ENCODE data around the gene BRINP2. TPM values are rescaled to one million over a fixed set of nuclear protein-coding genes. Genes with fewer than 3 reads are reported as not detected.

Gene BRINP2
- polyA plus RNA-seq, 3 donors: not detected

DNA sequence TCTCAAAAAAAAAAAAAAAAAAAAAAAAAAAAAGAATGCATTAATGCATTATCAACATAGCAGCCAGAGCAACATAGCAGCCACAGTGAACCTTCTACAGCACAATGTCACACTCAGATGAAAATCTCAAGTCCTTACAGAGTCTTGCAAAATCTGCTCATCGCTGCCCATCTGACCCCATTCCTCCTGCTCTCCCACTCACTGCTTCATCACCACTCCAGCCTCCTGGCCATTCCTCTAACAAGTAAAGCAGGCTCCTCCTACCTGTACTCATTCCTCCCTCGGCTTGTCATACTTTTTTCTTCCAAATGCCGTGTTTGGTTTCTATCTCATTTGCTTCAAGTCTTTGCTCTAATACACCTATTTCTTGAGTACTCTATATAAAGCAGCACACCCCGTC lies 29.5 kb downstream of the BRINP2 start:
- H3K9ac ChIP-seq (ENCODE audit: insufficient read depth, low read length, poor library complexity, severe bottlenecking): no peak overlapping the region
- intact Hi-C loops (cut with micrococcal nuclease): no loop called here
- no peak overlapping the region for H2AFZ ChIP-seq (ENCODE audit: insufficient read depth, low read depth, low read length, poor library complexity, severe bottlenecking)
- H3K4me3 ChIP-seq (replicated peaks in 1 of 3; ENCODE audit: low read depth in 2 of 3, low read length in 3 of 3): no peak overlapping the region
- Mint-ChIP-seq H3K4me3 (no peak overlapping the region), H3K36me3 (no peaks in the 10 kb centered on the region), H3K4me1 (no peaks in the 10 kb centered on the region), H3K9me3 (peaks cover 0 to 9% (median 6%) of the 10 kb centered on the region in 7 donors), H3K27me3 (ENCODE audit: low read depth in 3 of 3) (no peaks in the 10 kb centered on the region), H3K27ac (no peak overlapping the region)
- no peaks in the 10 kb centered on the region for H3K4me1 ChIP-seq (ENCODE audit: control insufficient read depth in 1 of 2, insufficient read depth in 2 of 2, low read length in 2 of 2)
- no peak overlapping the region for H3K4me2 ChIP-seq (replicated peaks; ENCODE audit: extremely low read depth, low read length, poor library complexity, severe bottlenecking)
- DNase-seq: no peak
- no peaks in the 10 kb centered on the region for H3K36me3 ChIP-seq (replicated peaks in 1 of 2; ENCODE audit: control insufficient read depth in 1 of 2, insufficient read depth in 2 of 2, low read length in 2 of 2)
- 89% methylated on average over 3 of the region's 4 CpGs for WGBS (ENCODE audit: insufficient coverage)
- H3K27me3 ChIP-seq (ENCODE audit: control insufficient read depth in 2 of 2, insufficient read depth in 2 of 2, low read length in 2 of 2): no peaks in the 10 kb centered on the region
- no peaks in the 10 kb centered on the region for H3K79me2 ChIP-seq (ENCODE audit: insufficient read depth, low read length)
- TF ChIP-seq, protein P1, sequence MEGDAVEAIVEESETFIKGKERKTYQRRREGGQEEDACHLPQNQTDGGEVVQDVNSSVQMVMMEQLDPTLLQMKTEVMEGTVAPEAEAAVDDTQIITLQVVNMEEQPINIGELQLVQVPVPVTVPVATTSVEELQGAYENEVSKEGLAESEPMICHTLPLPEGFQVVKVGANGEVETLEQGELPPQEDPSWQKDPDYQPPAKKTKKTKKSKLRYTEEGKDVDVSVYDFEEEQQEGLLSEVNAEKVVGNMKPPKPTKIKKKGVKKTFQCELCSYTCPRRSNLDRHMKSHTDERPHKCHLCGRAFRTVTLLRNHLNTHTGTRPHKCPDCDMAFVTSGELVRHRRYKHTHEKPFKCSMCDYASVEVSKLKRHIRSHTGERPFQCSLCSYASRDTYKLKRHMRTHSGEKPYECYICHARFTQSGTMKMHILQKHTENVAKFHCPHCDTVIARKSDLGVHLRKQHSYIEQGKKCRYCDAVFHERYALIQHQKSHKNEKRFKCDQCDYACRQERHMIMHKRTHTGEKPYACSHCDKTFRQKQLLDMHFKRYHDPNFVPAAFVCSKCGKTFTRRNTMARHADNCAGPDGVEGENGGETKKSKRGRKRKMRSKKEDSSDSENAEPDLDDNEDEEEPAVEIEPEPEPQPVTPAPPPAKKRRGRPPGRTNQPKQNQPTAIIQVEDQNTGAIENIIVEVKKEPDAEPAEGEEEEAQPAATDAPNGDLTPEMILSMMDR (IDR thresholded peaks at IDR 0.05): no peak
- no peaks in the 10 kb centered on the region for H3K9me3 ChIP-seq (replicated peaks in 1 of 2; ENCODE audit: control insufficient read depth in 1 of 2, insufficient read depth in 1 of 2, low read length in 2 of 2)
- H4K20me1 ChIP-seq (ENCODE audit: insufficient read depth, low read length): no peaks in the 10 kb centered on the region
- no peak overlapping the region for H3K27ac ChIP-seq (ENCODE audit: low read depth in 1 of 2, low read length in 2 of 2)

DNA sequence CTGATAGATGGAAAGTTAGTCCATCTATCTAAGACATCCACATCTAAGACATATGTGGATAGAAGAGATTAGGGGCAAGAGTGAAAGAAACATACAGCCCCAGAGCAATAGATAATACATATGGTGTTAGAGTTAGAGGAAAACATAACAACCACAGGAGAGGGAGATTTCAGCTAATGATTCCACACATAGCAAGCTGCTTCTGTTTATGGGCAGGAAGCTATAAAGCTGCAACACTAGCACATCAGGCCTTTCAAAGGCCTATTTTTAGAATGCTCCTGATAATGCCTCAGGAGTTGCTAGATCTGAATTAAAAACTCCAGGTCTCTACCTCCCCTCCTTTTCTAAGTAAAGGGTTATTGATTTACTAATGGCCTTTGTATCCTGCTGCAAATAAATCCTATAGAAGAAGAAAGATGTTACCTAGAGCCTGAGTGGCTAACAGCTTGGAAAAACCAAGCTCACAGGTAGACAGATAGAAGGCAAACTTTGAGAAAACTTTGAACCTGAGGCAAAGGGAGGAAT lies 36.1 kb downstream of the BRINP2 start:
- no peaks in the 10 kb centered on the region for H3K79me2 ChIP-seq (ENCODE audit: insufficient read depth, low read length)
- no peaks in the 10 kb centered on the region for H3K27me3 ChIP-seq (ENCODE audit: control insufficient read depth in 2 of 2, insufficient read depth in 2 of 2, low read length in 2 of 2)
- no peak overlapping the region for H3K9ac ChIP-seq (ENCODE audit: insufficient read depth, low read length, poor library complexity, severe bottlenecking)
- H3K4me2 ChIP-seq (replicated peaks; ENCODE audit: extremely low read depth, low read length, poor library complexity, severe bottlenecking): no peak overlapping the region
- H4K20me1 ChIP-seq (ENCODE audit: insufficient read depth, low read length): no peaks in the 10 kb centered on the region
- no peak overlapping the region for H2AFZ ChIP-seq (ENCODE audit: insufficient read depth, low read depth, low read length, poor library complexity, severe bottlenecking)
- Mint-ChIP-seq H3K4me1 (no peaks in the 10 kb centered on the region), H3K27me3 (ENCODE audit: low read depth in 3 of 3) (peaks cover 0 to 2% (median 0%) of the 10 kb centered on the region in 3 donors), H3K9me3 (peaks cover 0 to 9% (median 5%) of the 10 kb centered on the region in 7 donors), H3K4me3 (no peak overlapping the region), H3K27ac (no peak overlapping the region), H3K36me3 (no peaks in the 10 kb centered on the region)
- H3K36me3 ChIP-seq (replicated peaks in 1 of 2; ENCODE audit: control insufficient read depth in 1 of 2, insufficient read depth in 2 of 2, low read length in 2 of 2): no peaks in the 10 kb centered on the region
- no peak overlapping the region for H3K27ac ChIP-seq (ENCODE audit: low read depth in 1 of 2, low read length in 2 of 2)
- DNase-seq: no peak
- TF ChIP-seq, protein P1 (IDR thresholded peaks at IDR 0.05): no peak
- intact Hi-C loops (cut with micrococcal nuclease): no loop called here
- no peaks in the 10 kb centered on the region for H3K9me3 ChIP-seq (replicated peaks in 1 of 2; ENCODE audit: control insufficient read depth in 1 of 2, insufficient read depth in 1 of 2, low read length in 2 of 2)
- no peak overlapping the region for H3K4me3 ChIP-seq (replicated peaks in 1 of 3; ENCODE audit: low read depth in 2 of 3, low read length in 3 of 3)
- H3K4me1 ChIP-seq (ENCODE audit: control insufficient read depth in 1 of 2, insufficient read depth in 2 of 2, low read length in 2 of 2): no peaks in the 10 kb centered on the region

All from CD14-positive monocyte (primary cell).